HepG2 (cell line): ENCODE results near the gene SFI1. TPM values are rescaled to one million over a fixed set of nuclear protein-coding genes. Genes with fewer than 3 reads are reported as not detected.

Source experiments
- CBX2 ChIP-seq, 2 experiments: fragments of 200-600 bp in 1 of 2; sonication (generic); formaldehyde crosslinking in 1 of 2; IDR thresholded peaks; 2 replicates each; pipeline versions ENCODE4 v1.7.0 to v1.8.1; 2018 to 2022; ENCODE audit warnings: low read depth in 2 of 2, low read length in 1 of 2, mild to moderate bottlenecking in 1 of 2, missing genetic modification reagents in 1 of 2
- CEBPZ ChIP-seq: IDR thresholded peaks from 2 replicates; pipeline ENCODE4 v1.6.1; 2012; ENCODE audit warnings: low read length, improper control_type of control experiment
- CSRNP1 ChIP-seq: sonication (generic); formaldehyde crosslinking; IDR thresholded peaks from 2 replicates; pipeline ENCODE4 v1.8.1; 2023; ENCODE audit warnings: mild to moderate bottlenecking, missing genetic modification reagents
- E2F5 ChIP-seq: sonication (generic); formaldehyde crosslinking; conservative IDR thresholded peaks from 2 replicates; pipeline ENCODE4 v1.4.0; 2020; ENCODE audit warnings: missing genetic modification reagents
- ELF4 ChIP-seq: sonication (generic); formaldehyde crosslinking; IDR thresholded peaks from 2 replicates; pipeline ENCODE4 v1.5.0; 2020; ENCODE audit warnings: missing genetic modification reagents, mild to moderate bottlenecking, moderate library complexity, borderline replicate concordance
- HHEX ChIP-seq: IDR thresholded peaks from 2 replicates; pipeline ENCODE4 v1.6.1; 2016; ENCODE audit warnings: control low read depth
- IKZF4 ChIP-seq: sonication (generic); formaldehyde crosslinking; IDR thresholded peaks from 2 replicates; pipeline ENCODE4 v1.5.1; 2020; ENCODE audit warnings: borderline replicate concordance, mild to moderate bottlenecking, low read depth, missing genetic modification reagents; ENCODE audit errors: not compliant biosample characterization
- ISX ChIP-seq: sonication (generic); formaldehyde crosslinking; conservative IDR thresholded peaks from 2 replicates; pipeline ENCODE4 v1.5.0; 2020; ENCODE audit warnings: missing genetic modification reagents
- KLF11 ChIP-seq: IDR thresholded peaks from 2 replicates; pipeline ENCODE4 v1.6.1; 2016; ENCODE audit warnings: missing compliant biosample characterization
- MED1 ChIP-seq: sonication (generic); formaldehyde crosslinking; IDR thresholded peaks from 2 replicates; pipeline ENCODE4 v1.4.0; 2020; ENCODE audit warnings: missing genetic modification reagents
- NCOA1 ChIP-seq: sonication (generic); formaldehyde crosslinking; IDR thresholded peaks from 2 replicates; pipeline ENCODE4 v1.9.0; 2021; ENCODE audit warnings: missing genetic modification reagents
- NFE2L1 ChIP-seq: sonication (generic); formaldehyde crosslinking; IDR thresholded peaks from 2 replicates; pipeline ENCODE4 v1.4.0; 2020; ENCODE audit warnings: missing genetic modification reagents, mild to moderate bottlenecking, borderline replicate concordance
- NFRKB ChIP-seq: fragments of 450-650 bp; IDR thresholded peaks from 2 replicates; pipeline ENCODE4 v1.6.1; 2017
- NPAS2 ChIP-seq: sonication (generic); formaldehyde crosslinking; IDR thresholded peaks from 2 replicates; pipeline ENCODE4 v1.8.0; 2022; ENCODE audit warnings: mild to moderate bottlenecking, missing genetic modification reagents, borderline replicate concordance
- PLRG1 ChIP-seq: fragments of 450-650 bp; conservative IDR thresholded peaks from 2 replicates; pipeline ENCODE4 v1.6.1; 2016
- RXRA ChIP-seq: sonication (generic); formaldehyde crosslinking; IDR thresholded peaks from 2 replicates; pipeline ENCODE4 v1.5.1; 2020; ENCODE audit warnings: missing genetic modification reagents
- SIN3A ChIP-seq: IDR thresholded peaks from 2 replicates; pipeline ENCODE4 v1.6.1; 2011; ENCODE audit warnings: low read depth, mild to moderate bottlenecking, control low read depth, low read length, borderline replicate concordance
- WIZ ChIP-seq: sonication (generic); formaldehyde crosslinking; IDR thresholded peaks from 2 replicates; pipeline ENCODE4 v1.5.1; 2020; ENCODE audit warnings: mild to moderate bottlenecking, missing genetic modification reagents
- ZBTB20 ChIP-seq: sonication (generic); formaldehyde crosslinking; IDR thresholded peaks from 2 replicates; pipeline ENCODE4 v1.8.1; 2023; ENCODE audit warnings: missing genetic modification reagents, low read depth, mild to moderate bottlenecking, borderline replicate concordance
- ZBTB7A ChIP-seq: sonication (generic); formaldehyde crosslinking; IDR thresholded peaks from 2 replicates; pipeline ENCODE4 v1.8.0; 2022; ENCODE audit warnings: mild to moderate bottlenecking, missing genetic modification reagents
- ZBTB7B ChIP-seq: sonication (generic); formaldehyde crosslinking; IDR thresholded peaks from 2 replicates; pipeline ENCODE4 v1.4.0; 2020; ENCODE audit warnings: missing genetic modification reagents
- ZFP90 ChIP-seq: sonication (generic); formaldehyde crosslinking; IDR thresholded peaks from 2 replicates; pipeline ENCODE4 v1.8.0; 2022; ENCODE audit warnings: missing genetic modification reagents, mild to moderate bottlenecking, inconsistent platforms, borderline replicate concordance
- ZNF12 ChIP-seq: sonication (generic); formaldehyde crosslinking; IDR thresholded peaks from 2 replicates; pipeline ENCODE4 v1.5.0; 2020; ENCODE audit warnings: missing genetic modification reagents
- ZNF333 ChIP-seq: sonication (generic); formaldehyde crosslinking; IDR thresholded peaks from 2 replicates; pipeline ENCODE4 v1.4.0; 2020; ENCODE audit warnings: mild to moderate bottlenecking, missing genetic modification reagents, borderline replicate concordance
- ZNF460 ChIP-seq: sonication (generic); formaldehyde crosslinking; IDR thresholded peaks from 2 replicates; pipeline ENCODE4 v1.5.1; 2020; ENCODE audit warnings: missing genetic modification reagents, mild to moderate bottlenecking, borderline replicate concordance
- ZNF792 ChIP-seq: IDR thresholded peaks from 2 replicates; pipeline ENCODE4 v1.6.1; 2016
- polyA plus RNA-seq, 8 experiments: library from polyadenylated mRNA; depleted of rRNA in 3 of 8; stranded (reverse) in 7 of 8; unstranded in 1 of 8; fragments of >200 nt; fragmentation: Illumina TruSeq in 4 of 8; extraction: Trizol in 4 of 8; gene quantifications; 2 replicates each; pipeline versions ENCODE4 v1.2.1 to v1.2.3, GENCODE V29; 2011 to 2016; ENCODE audit warnings: low read depth in 4 of 8, missing spikeins in 1 of 8, mixed read lengths in 1 of 8; ENCODE audit not compliant: insufficient read depth in 1 of 8
- total RNA-seq, 5 experiments: library from RNA; depleted of rRNA; stranded (reverse); fragments of >200 nt; fragmentation: Illumina TruSeq; extraction: Trizol; gene quantifications; 2 replicates each; pipeline ENCODE4 v1.2.3, GENCODE V29; 2016; ENCODE audit warnings: low read depth in 1 of 5
- TF ChIP-seq, protein P1 (sequence below): sonication (generic); formaldehyde crosslinking; IDR thresholded peaks from 2 replicates; pipeline ENCODE4 v1.4.0; 2020; ENCODE audit warnings: mild to moderate bottlenecking, missing genetic modification reagents

The SFI1 gene
- total and polyA plus RNA-seq, 2 of the 13 experiments (the other 11 are each of a cell fraction or from before 2014, with no cell fraction given): 20.5 to 40.1 TPM

- 0 out of 2 replicates have a peak, but pooled peaks have one; percentile 36 for TF ChIP-seq ZFP90
- no peak for TF ChIP-seq NFRKB
- TF ChIP-seq CSRNP1: peak; percentile 52; the same call in 1 of the 2 replicates
- no peak for TF ChIP-seq PLRG1
- TF ChIP-seq ZBTB7A (CRISPR knock-in tag): no peak
- TF ChIP-seq, protein P1, sequence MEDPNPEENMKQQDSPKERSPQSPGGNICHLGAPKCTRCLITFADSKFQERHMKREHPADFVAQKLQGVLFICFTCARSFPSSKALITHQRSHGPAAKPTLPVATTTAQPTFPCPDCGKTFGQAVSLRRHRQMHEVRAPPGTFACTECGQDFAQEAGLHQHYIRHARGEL: no peak
- peak; percentile 67; the same call in 1 of the 2 replicates for TF ChIP-seq SIN3A
- 0 out of 2 replicates have a peak, but pooled peaks have one; percentile 28 for TF ChIP-seq ELF4 (CRISPR knock-in tag)
- peak; percentile 87 for TF ChIP-seq MED1 (CRISPR knock-in tag)
- TF ChIP-seq HHEX: peak; percentile 85
- TF ChIP-seq NPAS2 (CRISPR knock-in tag): no peak
- no peak for TF ChIP-seq NFE2L1 (CRISPR knock-in tag)
- TF ChIP-seq ZNF333: no peak
- peak; percentile 65; the same call in 1 of the 2 replicates for TF ChIP-seq RXRA (CRISPR knock-in tag)
- no peak for TF ChIP-seq NCOA1 (CRISPR knock-in tag)
- TF ChIP-seq WIZ: no peak
- TF ChIP-seq ZBTB7B (CRISPR knock-in tag): peak; percentile 88
- TF ChIP-seq ZBTB20 (CRISPR knock-in tag): peak; percentile 99
- no peak for TF ChIP-seq CEBPZ
- TF ChIP-seq E2F5 (CRISPR knock-in tag): no peak
- TF ChIP-seq KLF11 (CRISPR knock-in tag): 0 out of 2 replicates have a peak, but pooled peaks have one; percentile 44
- TF ChIP-seq CBX2 (IDR thresholded peaks at IDR 0.05; ENCODE audit: low read depth, low read length): no peak
- TF ChIP-seq CBX2 (CRISPR knock-in tag; IDR thresholded peaks at IDR 0.05; ENCODE audit: low read depth): no peak
- TF ChIP-seq ZNF792 (CRISPR knock-in tag): peak; percentile 81; the same call in 1 of the 2 replicates
- peak; percentile 62; the same call in 1 of the 2 replicates for TF ChIP-seq ZNF12 (CRISPR knock-in tag)
- peak; percentile 39; the same call in 1 of the 2 replicates for TF ChIP-seq ZNF460 (CRISPR knock-in tag)
- TF ChIP-seq ISX (CRISPR knock-in tag): no peak
- no peak for TF ChIP-seq IKZF4 (CRISPR knock-in tag)
These were observed 83.5 kb downstream of the SFI1 start (continued) for GRCh38 chr22:31579835-31580242.
